IMR-90 (cell line): Measurements from ENCODE around the gene BYSL. TPM values are rescaled to one million over a fixed set of nuclear protein-coding genes. Genes with fewer than 3 reads are reported as not detected.

Source experiments
- ATAC-seq: fragments of 200-7000 bp; cut with Tn5 transposase; 2 replicates; pipeline ENCODE4 v1.9.1; 2020; ENCODE audit warnings: low read depth, mild to moderate bottlenecking, moderate library complexity
- BruUV-seq: library from RNA; stranded (reverse); fragments of 400-500 nt; replicated peaks from 2 replicates; lab custom pipeline; 2021; lab: Mats Ljungman, UMichigan
- CTCF ChIA-PET: fragments of 300-600 bp; formaldehyde crosslinking; extraction: SDS; loops from one replicate; lab custom pipeline; 2021; ENCODE audit warnings: antibody characterized with exemption; lab: Yijun Ruan, JAX
- POLR2A ChIA-PET: fragments of 300-600 bp; sonication (Branson Sonifier 250); formaldehyde crosslinking; loops from one replicate; lab custom pipeline; 2022; ENCODE audit warnings: antibody characterized with exemption; ENCODE audit not compliant: unreplicated experiment; lab: Charles Lee
- DNase-seq: peaks from one replicate; pipeline ENCODE4 v3.0.0; 2013
- H2AFZ ChIP-seq: replicated peaks from 2 replicates; pipeline ENCODE3; 2013; ENCODE audit warnings: low read length, mild to moderate bottlenecking; ENCODE audit not compliant: poor library complexity
- H2AK5ac ChIP-seq: 2 replicates; pipeline ENCODE4 v1.6.1; 2013; ENCODE audit warnings: low read depth, low read length, inconsistent platforms
- H2AK9ac ChIP-seq: replicated peaks from 2 replicates; pipeline ENCODE3; 2013; ENCODE audit warnings: mild to moderate bottlenecking, low read depth, low read length, moderate library complexity; ENCODE audit not compliant: poor library complexity
- H2BK120ac ChIP-seq: 2 replicates; pipeline ENCODE4 v1.6.1; 2013; ENCODE audit warnings: low read depth, low read length, inconsistent platforms
- H2BK15ac ChIP-seq: 3 replicates; pipeline ENCODE4 v1.6.1; 2013; ENCODE audit warnings: low read depth, low read length, inconsistent platforms
- H2BK20ac ChIP-seq: 2 replicates; pipeline ENCODE4 v1.6.1; 2013; ENCODE audit warnings: low read depth, mild to moderate bottlenecking, inconsistent platforms, low read length, moderate library complexity
- H2BK5ac ChIP-seq: 2 replicates; pipeline ENCODE4 v1.6.1; 2013; ENCODE audit warnings: mild to moderate bottlenecking, low read depth, low read length, inconsistent platforms; ENCODE audit not compliant: poor library complexity, severe bottlenecking
- H3K14ac ChIP-seq: replicated peaks from 2 replicates; pipeline ENCODE4 v1.6.1; 2013; ENCODE audit warnings: low read depth, low read length, inconsistent platforms
- H3K18ac ChIP-seq: 2 replicates; pipeline ENCODE4 v1.6.1; 2013; ENCODE audit warnings: low read depth, low read length, control low read depth
- H3K23ac ChIP-seq: 2 replicates; pipeline ENCODE4 v1.6.1; 2013; ENCODE audit warnings: low read depth, low read length, inconsistent platforms
- H3K27ac ChIP-seq: 2 replicates; pipeline ENCODE4 v1.5.1; 2013; ENCODE audit warnings: mild to moderate bottlenecking, control low read depth, low read length; ENCODE audit not compliant: insufficient read depth
- H3K27me3 ChIP-seq: 2 replicates; pipeline ENCODE4 v1.6.1; 2013; ENCODE audit warnings: low read length; ENCODE audit not compliant: control insufficient read depth, insufficient read depth
- H3K36me3 ChIP-seq: 2 replicates; pipeline ENCODE4 v1.6.1; 2013; ENCODE audit warnings: low read length, mixed read lengths; ENCODE audit not compliant: control insufficient read depth, insufficient read depth
- H3K4ac ChIP-seq: 2 replicates; pipeline ENCODE4 v1.6.1; 2013; ENCODE audit warnings: low read depth, low read length, inconsistent platforms
- H3K4me1 ChIP-seq: 2 replicates; pipeline ENCODE4 v1.6.1; 2013; ENCODE audit warnings: low read length, mixed read lengths; ENCODE audit not compliant: control insufficient read depth, insufficient read depth
- H3K4me2 ChIP-seq: 2 replicates; pipeline ENCODE4 v1.6.1; 2013; ENCODE audit warnings: low read depth, mild to moderate bottlenecking, control low read depth, low read length, moderate library complexity
- H3K4me3 ChIP-seq: 2 replicates; pipeline ENCODE4 v1.5.1; 2013; ENCODE audit warnings: low read depth, mild to moderate bottlenecking, control low read depth, low read length, moderate library complexity; ENCODE audit not compliant: insufficient read depth
- H3K56ac ChIP-seq: 2 replicates; pipeline ENCODE4 v1.6.1; 2013; ENCODE audit warnings: low read length, inconsistent platforms; ENCODE audit not compliant: insufficient read depth; ENCODE audit errors: extremely low read depth
- H3K79me1 ChIP-seq, 2 experiments: 2 replicates each; pipeline ENCODE4 v1.6.1; 2013; ENCODE audit warnings: low read length in 2 of 2, inconsistent platforms in 1 of 2, low read depth in 1 of 2
- H3K9ac ChIP-seq: 2 replicates; pipeline ENCODE4 v1.6.1; 2013; ENCODE audit warnings: low read depth, low read length, control low read depth
- H3K9me1 ChIP-seq: 2 replicates; pipeline ENCODE4 v1.6.1; 2013; ENCODE audit warnings: low read length, inconsistent platforms; ENCODE audit not compliant: insufficient read depth
- H3K9me3 ChIP-seq: 2 replicates; pipeline ENCODE4 v1.6.1; 2013; ENCODE audit warnings: low read length; ENCODE audit not compliant: control insufficient read depth, insufficient read depth
- H4K20me1 ChIP-seq: 2 replicates; pipeline ENCODE4 v1.6.1; 2013; ENCODE audit warnings: low read length, inconsistent platforms; ENCODE audit not compliant: insufficient read depth
- H4K5ac ChIP-seq: 2 replicates; pipeline ENCODE4 v1.6.1; 2013; ENCODE audit warnings: mild to moderate bottlenecking, low read depth, low read length, control low read depth
- H4K8ac ChIP-seq, 2 experiments: 2 replicates each; pipeline ENCODE4 v1.6.1; 2013; ENCODE audit warnings: low read depth in 2 of 2, low read length in 2 of 2, control low read depth in 1 of 2, inconsistent platforms in 1 of 2
- H4K91ac ChIP-seq: 2 replicates; pipeline ENCODE4 v1.6.1; 2013; ENCODE audit warnings: low read depth, low read length, inconsistent platforms; ENCODE audit not compliant: insufficient read depth
- BHLHE40 ChIP-seq: fragments of 150-350 bp; IDR thresholded peaks from 2 replicates; pipeline ENCODE4 v1.6.1; 2016; ENCODE audit warnings: mild to moderate bottlenecking, low read depth, low read length
- CEBPB ChIP-seq: IDR thresholded peaks from 2 replicates; pipeline ENCODE4 v1.6.1; 2012; ENCODE audit warnings: low read depth, low read length, improper control_type of control experiment
- CHD1 ChIP-seq: IDR thresholded peaks from 2 replicates; pipeline ENCODE4 v1.6.1; 2012; ENCODE audit warnings: low read depth, low read length, improper control_type of control experiment
- FOS ChIP-seq: fragments of 150-350 bp; IDR thresholded peaks from 2 replicates; pipeline ENCODE4 v1.6.1; 2016; ENCODE audit warnings: low read depth, low read length
- MAZ ChIP-seq: IDR thresholded peaks from 2 replicates; pipeline ENCODE4 v1.6.1; 2012; ENCODE audit warnings: low read depth, mild to moderate bottlenecking, low read length, improper control_type of control experiment, moderate library complexity, borderline replicate concordance
- MXI1 ChIP-seq: IDR thresholded peaks from 2 replicates; pipeline ENCODE4 v1.6.1; 2012; ENCODE audit warnings: low read depth, mild to moderate bottlenecking, low read length, moderate library complexity, borderline replicate concordance
- RAD21 ChIP-seq: IDR thresholded peaks from 2 replicates; pipeline ENCODE4 v1.6.1; 2012; ENCODE audit warnings: low read length, improper control_type of control experiment
- RCOR1 ChIP-seq: IDR thresholded peaks from 2 replicates; pipeline ENCODE4 v1.6.1; 2012; ENCODE audit warnings: mild to moderate bottlenecking, low read length, improper control_type of control experiment; ENCODE audit not compliant: insufficient replicate concordance
- RFX5 ChIP-seq: IDR thresholded peaks from 2 replicates; pipeline ENCODE4 v1.8.0; 2012; ENCODE audit warnings: low read depth, mild to moderate bottlenecking, low read length, moderate library complexity
- SMC3 ChIP-seq: fragments of 150-350 bp; IDR thresholded peaks from 2 replicates; pipeline ENCODE4 v1.6.1; 2016; ENCODE audit warnings: low read depth, mild to moderate bottlenecking, antibody characterized with exemption, low read length, moderate library complexity
- WGBS, 2 experiments: methylation state at CpG; one replicate each; pipeline versions ENCODE4 v1.1.5 to v1.1.7; 2013; ENCODE audit warnings: missing lambda C conversion rate in 2 of 2; ENCODE audit not compliant: insufficient read length in 1 of 2; ENCODE audit errors: extremely low coverage in 2 of 2; 5-methylcytosine and 5-hydroxymethylcytosine counted together
- dilution Hi-C: fragments of 300-500 bp; cut with HindIII; formaldehyde crosslinking; loops from one replicate; pipeline ENCODE4 v1.14.3; 2018; ENCODE audit warnings: low sequenced_read_pairs; ENCODE audit not compliant: unreplicated experiment
- in situ Hi-C: fragments of 300-500 bp; cut with MboI; formaldehyde crosslinking; loops from 3 replicates; pipeline ENCODE4 v1.14.3; 2019; ENCODE audit warnings: low sequenced_read_pairs, inconsistent platforms, mixed read lengths
- intact Hi-C: fragments of 100-400 bp; cut with micrococcal nuclease; formaldehyde crosslinking; loops from 2 replicates; pipeline ENCODE4 v1.10.0; 2022
- polyA plus RNA-seq, 3 experiments: library from polyadenylated mRNA; depleted of rRNA; stranded (reverse); fragments of >200 nt; gene quantifications; 2 replicates each; pipeline ENCODE4 v1.2.3, GENCODE V29; 2012; ENCODE audit warnings: low replicate concordance in 1 of 3
- total RNA-seq: library from RNA; depleted of rRNA; stranded (reverse); fragments of >200 nt; gene quantifications from 2 replicates; pipeline ENCODE4 v1.2.3, GENCODE V29; 2012
- TF ChIP-seq, protein P1 (sequence below): fragments of 150-350 bp; IDR thresholded peaks from 2 replicates; pipeline ENCODE4 v1.6.1; 2016; ENCODE audit warnings: low read depth, mild to moderate bottlenecking, low read length, moderate library complexity, borderline replicate concordance

BYSL gene
- total and polyA plus RNA-seq, 2 of the 4 experiments (the other 2 are of a cell fraction), result 26.7 to 36.3 TPM

DNA sequence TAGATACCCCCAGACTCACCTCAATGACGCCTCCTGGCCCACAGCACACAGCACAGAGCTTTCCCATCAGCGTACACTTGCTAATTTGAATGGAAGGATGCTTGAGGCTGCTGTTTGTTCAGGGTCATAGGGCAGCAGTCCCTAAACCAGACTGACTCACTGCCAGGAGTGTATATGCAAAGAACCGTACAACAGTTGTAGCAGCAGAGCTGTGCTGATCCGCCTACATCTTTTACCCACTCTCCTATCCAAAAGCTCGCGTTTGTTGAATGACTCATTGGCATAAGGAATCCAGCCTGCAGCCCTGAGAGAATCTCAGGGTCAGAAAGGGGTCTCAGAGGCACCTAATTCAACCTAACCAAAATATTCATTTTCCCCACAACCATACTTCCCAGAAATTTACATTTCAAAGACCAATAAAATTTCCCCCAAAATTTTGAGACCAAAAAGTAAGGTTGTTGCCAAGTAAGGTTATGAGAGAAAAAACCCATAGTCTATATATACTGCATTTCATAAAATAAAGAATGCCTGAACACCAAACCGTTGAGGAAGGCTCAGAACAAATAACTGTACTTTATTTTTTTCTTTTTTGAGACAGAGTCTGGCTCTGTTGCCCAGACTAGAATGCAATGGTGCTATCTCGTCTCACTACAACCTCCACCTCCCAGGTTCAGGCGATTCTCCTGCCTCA, 55.6 kb downstream of the BYSL start:
- DNase-seq (peak; percentile 85), ATAC-seq (peak; percentile 87)
- H3K27ac ChIP-seq, result no peak overlapping the region
- H2BK120ac ChIP-seq, result no peak overlapping the region
- H3K9ac ChIP-seq, result no peak overlapping the region
- 0 out of 2 replicates have a peak overlapping the region, but pooled peaks have one; percentile 2 for H3K4ac ChIP-seq
- H3K36me3 ChIP-seq, result no peaks in the 10 kb centered on the region
- BruUV-seq, result no TSS peak
- no peak overlapping the region for H3K23ac ChIP-seq
- H2BK15ac ChIP-seq, result no peak overlapping the region
- ChIA-PET CTCF (no interaction called here), POLR2A (no interaction called here)
- H2AK5ac ChIP-seq, result peak overlapping the region; percentile 20; the same call in 1 of the 2 replicates
- dilution Hi-C loops (no loop called here), in situ Hi-C loops (no loop called here), intact Hi-C loops (no loop called here)
- peaks cover 5% of the 10 kb centered on the region; the same call in 1 of the 2 replicates for H3K9me1 ChIP-seq
- no peak overlapping the region for H3K56ac ChIP-seq
- H3K14ac ChIP-seq, result no peak overlapping the region
- H3K4me3 ChIP-seq, result no peak overlapping the region
- no peak overlapping the region for H2BK20ac ChIP-seq
- no peak overlapping the region for H4K91ac ChIP-seq
- no peaks in the 10 kb centered on the region for H3K9me3 ChIP-seq
- TF ChIP-seq RCOR1 (no peak), CEBPB (no peak), RAD21 (no peak), MXI1 (no peak), MAZ (no peak), BHLHE40 (0 out of 2 replicates have a peak, but pooled peaks have one; percentile 0), FOS (peak; percentile 6; the same call in 1 of the 2 replicates), RFX5 (no peak), CHD1 (no peak), SMC3 (no peak)
- TF ChIP-seq, protein P1, sequence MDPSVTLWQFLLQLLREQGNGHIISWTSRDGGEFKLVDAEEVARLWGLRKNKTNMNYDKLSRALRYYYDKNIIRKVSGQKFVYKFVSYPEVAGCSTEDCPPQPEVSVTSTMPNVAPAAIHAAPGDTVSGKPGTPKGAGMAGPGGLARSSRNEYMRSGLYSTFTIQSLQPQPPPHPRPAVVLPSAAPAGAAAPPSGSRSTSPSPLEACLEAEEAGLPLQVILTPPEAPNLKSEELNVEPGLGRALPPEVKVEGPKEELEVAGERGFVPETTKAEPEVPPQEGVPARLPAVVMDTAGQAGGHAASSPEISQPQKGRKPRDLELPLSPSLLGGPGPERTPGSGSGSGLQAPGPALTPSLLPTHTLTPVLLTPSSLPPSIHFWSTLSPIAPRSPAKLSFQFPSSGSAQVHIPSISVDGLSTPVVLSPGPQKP, result no peak
- no peak overlapping the region for H4K5ac ChIP-seq
- H3K18ac ChIP-seq, result no peak overlapping the region
- H3K4me1 ChIP-seq, result peaks cover 4% of the 10 kb centered on the region; the same call in 1 of the 2 replicates
- no CpG with 5 or more reads among the region's 9 CpGs for WGBS, 2 experiments
- H3K79me1 ChIP-seq, result no peaks in the 10 kb centered on the region
- no peaks in the 10 kb centered on the region for H4K20me1 ChIP-seq
- H2BK5ac ChIP-seq, result no peak overlapping the region
- H3K27me3 ChIP-seq, result no peaks in the 10 kb centered on the region
- H2AK9ac ChIP-seq, result no peak overlapping the region
- no peak overlapping the region for H3K4me2 ChIP-seq
- H2AFZ ChIP-seq, result no peak overlapping the region
- no peak overlapping the region for H4K8ac ChIP-seq
